SK-N-SH treated with all-trans-retinoic acid at 6 μM for 48 hours (cell line): ENCODE measurements around the gene CRB3.

Experiments used
- RARB ChIP-seq: fragments of 250-450 bp; sonication (Bioruptor Pico); IDR thresholded peaks from 2 replicates; pipeline ENCODE4 v1.8.0; 2021; ENCODE audit warnings: mild to moderate bottlenecking, moderate library complexity
- ZFP30 ChIP-seq: fragments of 450-650 bp; formaldehyde crosslinking; IDR thresholded peaks from 2 replicates; pipeline ENCODE4 v1.5.0; 2022; ENCODE audit warnings: mild to moderate bottlenecking, moderate library complexity
- ZNF565 ChIP-seq: fragments of 450-650 bp; formaldehyde crosslinking; conservative IDR thresholded peaks from 2 replicates; pipeline ENCODE4 v1.5.0; 2020; ENCODE audit warnings: low read depth, mild to moderate bottlenecking, moderate library complexity
- TF ChIP-seq, protein P1 (sequence below): fragments of 250-450 bp; sonication (Bioruptor Pico); IDR thresholded peaks from 2 replicates; pipeline ENCODE4 v1.8.0; 2020; ENCODE audit warnings: mild to moderate bottlenecking, moderate library complexity, borderline replicate concordance

DNA sequence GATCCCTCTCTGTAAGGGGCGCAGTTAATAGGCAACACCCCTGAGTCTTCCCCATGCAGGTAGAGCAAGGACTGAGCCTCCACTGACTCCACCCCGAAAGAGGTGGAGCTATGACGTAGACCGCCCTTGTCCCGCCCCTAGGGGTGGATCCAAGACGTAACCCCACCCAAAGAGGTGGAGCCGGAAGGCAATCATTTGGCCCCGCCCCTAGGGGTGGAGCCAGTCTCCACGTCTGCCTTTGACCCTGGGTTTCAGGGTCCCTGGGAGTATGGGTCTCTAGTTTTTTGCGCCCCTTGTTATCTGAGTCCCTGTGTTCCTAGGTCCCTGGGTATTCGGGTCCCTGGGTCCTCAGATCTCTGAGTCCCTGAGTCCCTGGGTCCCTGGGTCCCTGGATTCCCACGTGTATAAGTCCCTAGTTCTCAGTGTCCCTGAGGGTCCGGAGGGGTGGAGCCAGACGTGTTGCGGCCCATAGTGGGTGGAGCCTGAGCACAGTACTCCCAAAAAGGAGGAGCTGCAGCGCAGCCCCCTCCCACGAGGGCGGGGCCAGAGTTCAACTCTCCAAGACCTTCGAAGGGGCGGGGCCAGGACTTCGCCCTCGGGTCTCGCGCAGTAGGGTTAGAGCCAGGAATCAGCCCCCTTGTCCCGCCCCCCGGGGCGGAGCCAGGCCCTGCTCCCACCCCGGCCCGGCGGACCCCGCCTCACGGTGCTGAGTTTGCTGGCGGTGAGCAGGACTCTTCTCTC lies 12.3 kb downstream of the CRB3 start:
- TF ChIP-seq RARB (no peak), ZFP30 (CRISPR knock-in tag) (no peak), ZNF565 (CRISPR knock-in tag) (no peak)
- TF ChIP-seq, protein P1, sequence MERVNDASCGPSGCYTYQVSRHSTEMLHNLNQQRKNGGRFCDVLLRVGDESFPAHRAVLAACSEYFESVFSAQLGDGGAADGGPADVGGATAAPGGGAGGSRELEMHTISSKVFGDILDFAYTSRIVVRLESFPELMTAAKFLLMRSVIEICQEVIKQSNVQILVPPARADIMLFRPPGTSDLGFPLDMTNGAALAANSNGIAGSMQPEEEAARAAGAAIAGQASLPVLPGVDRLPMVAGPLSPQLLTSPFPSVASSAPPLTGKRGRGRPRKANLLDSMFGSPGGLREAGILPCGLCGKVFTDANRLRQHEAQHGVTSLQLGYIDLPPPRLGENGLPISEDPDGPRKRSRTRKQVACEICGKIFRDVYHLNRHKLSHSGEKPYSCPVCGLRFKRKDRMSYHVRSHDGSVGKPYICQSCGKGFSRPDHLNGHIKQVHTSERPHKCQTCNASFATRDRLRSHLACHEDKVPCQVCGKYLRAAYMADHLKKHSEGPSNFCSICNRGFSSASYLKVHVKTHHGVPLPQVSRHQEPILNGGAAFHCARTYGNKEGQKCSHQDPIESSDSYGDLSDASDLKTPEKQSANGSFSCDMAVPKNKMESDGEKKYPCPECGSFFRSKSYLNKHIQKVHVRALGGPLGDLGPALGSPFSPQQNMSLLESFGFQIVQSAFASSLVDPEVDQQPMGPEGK: no peak
